OCI-LY1 (cell line): Measurements from ENCODE around the gene ELL.

Experiments used
- EZH2 ChIP-seq: fragments of 200-600 bp; sonication (generic), shearing (Covaris generic); IDR thresholded peaks from 2 replicates; pipeline ENCODE4 v1.8.0; 2017; ENCODE audit warnings: borderline replicate concordance, mixed run types, mild to moderate bottlenecking, antibody characterized with exemption, low read length, moderate library complexity, mixed read lengths
- TF ChIP-seq, protein P1 (sequence below): fragments of 200-600 bp; sonication (generic), shearing (Covaris generic); IDR thresholded peaks from 2 replicates; pipeline ENCODE4 v1.5.1; 2017; ENCODE audit warnings: mild to moderate bottlenecking, antibody characterized with exemption, low read length, moderate library complexity, mixed read lengths

DNA sequence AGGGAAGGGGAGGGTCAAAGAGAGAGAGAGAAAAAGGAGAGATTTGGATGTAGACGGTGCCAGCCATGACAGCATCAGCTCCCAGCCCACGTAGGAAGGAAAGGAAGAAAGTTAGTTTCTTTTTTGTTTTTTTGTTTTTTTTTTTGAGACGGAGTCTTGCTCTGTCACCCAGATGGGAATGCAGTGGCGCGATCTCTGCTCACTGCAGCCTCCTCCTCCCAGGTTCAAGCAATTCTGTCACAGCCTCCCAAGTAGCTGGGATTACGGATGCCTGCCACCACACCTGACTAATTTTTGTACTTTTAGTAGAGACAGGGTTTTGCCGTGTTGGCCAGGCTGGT, 27.6 kb downstream of the ELL start:
- TF ChIP-seq, protein P1, sequence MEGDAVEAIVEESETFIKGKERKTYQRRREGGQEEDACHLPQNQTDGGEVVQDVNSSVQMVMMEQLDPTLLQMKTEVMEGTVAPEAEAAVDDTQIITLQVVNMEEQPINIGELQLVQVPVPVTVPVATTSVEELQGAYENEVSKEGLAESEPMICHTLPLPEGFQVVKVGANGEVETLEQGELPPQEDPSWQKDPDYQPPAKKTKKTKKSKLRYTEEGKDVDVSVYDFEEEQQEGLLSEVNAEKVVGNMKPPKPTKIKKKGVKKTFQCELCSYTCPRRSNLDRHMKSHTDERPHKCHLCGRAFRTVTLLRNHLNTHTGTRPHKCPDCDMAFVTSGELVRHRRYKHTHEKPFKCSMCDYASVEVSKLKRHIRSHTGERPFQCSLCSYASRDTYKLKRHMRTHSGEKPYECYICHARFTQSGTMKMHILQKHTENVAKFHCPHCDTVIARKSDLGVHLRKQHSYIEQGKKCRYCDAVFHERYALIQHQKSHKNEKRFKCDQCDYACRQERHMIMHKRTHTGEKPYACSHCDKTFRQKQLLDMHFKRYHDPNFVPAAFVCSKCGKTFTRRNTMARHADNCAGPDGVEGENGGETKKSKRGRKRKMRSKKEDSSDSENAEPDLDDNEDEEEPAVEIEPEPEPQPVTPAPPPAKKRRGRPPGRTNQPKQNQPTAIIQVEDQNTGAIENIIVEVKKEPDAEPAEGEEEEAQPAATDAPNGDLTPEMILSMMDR, result no peak
- no peak for TF ChIP-seq EZH2
